Progenitor cell of endocrine pancreas (in vitro differentiated cells): Measurements from ENCODE around the gene BAG3. TPM values are rescaled to one million over a fixed set of nuclear protein-coding genes. Genes with fewer than 3 reads are reported as not detected.

ENCODE experiments used
- DNase-seq: peaks from one replicate; pipeline ENCODE4 v3.0.0; 2021; ENCODE audit warnings: low spot score; ENCODE audit not compliant: unreplicated experiment
- H3K27ac Mint-ChIP-seq: 2 replicates; pipeline ENCODE4 v1.8.0; 2021; ENCODE audit warnings: mild to moderate bottlenecking, moderate library complexity, mixed read lengths
- H3K27me3 Mint-ChIP-seq: 2 replicates; pipeline ENCODE4 v1.8.0; 2021; ENCODE audit warnings: mixed read lengths
- H3K36me3 Mint-ChIP-seq: 2 replicates; pipeline ENCODE4 v1.8.0; 2022; ENCODE audit warnings: mixed read lengths; ENCODE audit not compliant: insufficient read depth
- H3K4me1 Mint-ChIP-seq: 2 replicates; pipeline ENCODE4 v1.8.0; 2021; ENCODE audit warnings: low read depth, mixed read lengths
- H3K4me3 Mint-ChIP-seq: 2 replicates; pipeline ENCODE4 v1.8.0; 2021; ENCODE audit warnings: low read depth, mild to moderate bottlenecking, moderate library complexity, mixed read lengths
- H3K9me3 Mint-ChIP-seq: 2 replicates; pipeline ENCODE4 v1.8.0; 2021; ENCODE audit warnings: low read depth, mixed read lengths
- CTCF ChIP-seq: fragments of 200-600 bp; sonication (generic); IDR thresholded peaks from one replicate; pipeline ENCODE4 v1.5.0; 2021; ENCODE audit warnings: antibody characterized with exemption, mild to moderate bottlenecking; ENCODE audit not compliant: unreplicated experiment
- total RNA-seq: library from RNA; stranded (reverse); gene quantifications from 2 replicates; pipeline ENCODE4 v1.2.1, GENCODE V29; 2021

Gene BAG3
- total RNA-seq, 1 donor from 2014 or later, result 19.2 TPM

GRCh38 chr10:119644994-119645393 lies 6.2 kb upstream of the BAG3 start:
- Mint-ChIP-seq H3K4me3 (no peak overlapping the region), H3K27ac (no peak overlapping the region), H3K4me1 (peaks cover 31% of the 10 kb centered on the region), H3K36me3 (no peaks in the 10 kb centered on the region), H3K9me3 (no peaks in the 10 kb centered on the region), H3K27me3 (no peaks in the 10 kb centered on the region)
- TF ChIP-seq CTCF, result no peak
- no peak for DNase-seq

- Mint-ChIP-seq H3K4me3 (peak overlapping the region; percentile 95), H3K27me3 (no peaks in the 10 kb centered on the region), H3K4me1 (peaks cover 23% of the 10 kb centered on the region), H3K27ac (peak overlapping the region; percentile 99), H3K9me3 (no peaks in the 10 kb centered on the region), H3K36me3 (peaks cover 3% of the 10 kb centered on the region)
- TF ChIP-seq CTCF, result no peak
- no peak for DNase-seq
These were observed 1.1 kb upstream of the BAG3 start for GRCh38 chr10:119650062-119650461.

- H3K36me3 Mint-ChIP-seq, result peaks cover 3% of the 10 kb centered on the region
- peak overlapping the region; percentile 94 for H3K27ac Mint-ChIP-seq
- peaks cover 26% of the 10 kb centered on the region for H3K4me1 Mint-ChIP-seq
- H3K27me3 Mint-ChIP-seq, result no peaks in the 10 kb centered on the region
- no peaks in the 10 kb centered on the region for H3K9me3 Mint-ChIP-seq
- TF ChIP-seq CTCF, result no peak
- peak; percentile 33 for DNase-seq
- peak overlapping the region; percentile 81 for H3K4me3 Mint-ChIP-seq
These were observed 557 bp downstream of the BAG3 start for GRCh38 chr10:119651514-119652360.

GRCh38 chr10:119652361-119652730 lies 1.2 kb downstream of the BAG3 start:
- Mint-ChIP-seq H3K27ac (peak overlapping the region; percentile 85), H3K4me1 (peaks cover 26% of the 10 kb centered on the region)
- no peak for DNase-seq

GRCh38 chr10:119653209-119653608 lies 2.0 kb downstream of the BAG3 start:
- Mint-ChIP-seq H3K4me1 (peaks cover 26% of the 10 kb centered on the region), H3K9me3 (no peaks in the 10 kb centered on the region), H3K4me3 (peak overlapping the region; percentile 80), H3K36me3 (peaks cover 4% of the 10 kb centered on the region), H3K27me3 (no peaks in the 10 kb centered on the region), H3K27ac (peak overlapping the region; percentile 24)
- no peak for TF ChIP-seq CTCF
- DNase-seq, result no peak

More at GRCh38 chr10:119652361-119652730, 1.2 kb downstream of the BAG3 start:
- peak; percentile 32 for TF ChIP-seq CTCF
- peak overlapping the region; percentile 80 for H3K4me3 Mint-ChIP-seq
- H3K36me3 Mint-ChIP-seq, result peaks cover 4% of the 10 kb centered on the region
- no peaks in the 10 kb centered on the region for H3K27me3 Mint-ChIP-seq
- no peaks in the 10 kb centered on the region for H3K9me3 Mint-ChIP-seq
